Neural progenitor cell (in vitro differentiated cells): Measurements from ENCODE around the gene IGSF9.

Source experiments
- EZH2 ChIP-seq: fragments of 200-600 bp; sonication (generic); IDR thresholded peaks from 2 replicates; pipeline ENCODE4 v1.6.1; 2017; ENCODE audit warnings: antibody characterized with exemption, mild to moderate bottlenecking, moderate library complexity
- EZH2phosphoT487 ChIP-seq: fragments of 200-600 bp; sonication (generic); IDR thresholded peaks from 2 replicates; pipeline ENCODE4 v1.6.1; 2017; ENCODE audit warnings: antibody characterized with exemption
- TF ChIP-seq, protein P1 (sequence below): fragments of 200-600 bp; sonication (generic); IDR thresholded peaks from 2 replicates; pipeline ENCODE4 v1.5.1; 2017; ENCODE audit warnings: antibody characterized with exemption, mild to moderate bottlenecking

DNA sequence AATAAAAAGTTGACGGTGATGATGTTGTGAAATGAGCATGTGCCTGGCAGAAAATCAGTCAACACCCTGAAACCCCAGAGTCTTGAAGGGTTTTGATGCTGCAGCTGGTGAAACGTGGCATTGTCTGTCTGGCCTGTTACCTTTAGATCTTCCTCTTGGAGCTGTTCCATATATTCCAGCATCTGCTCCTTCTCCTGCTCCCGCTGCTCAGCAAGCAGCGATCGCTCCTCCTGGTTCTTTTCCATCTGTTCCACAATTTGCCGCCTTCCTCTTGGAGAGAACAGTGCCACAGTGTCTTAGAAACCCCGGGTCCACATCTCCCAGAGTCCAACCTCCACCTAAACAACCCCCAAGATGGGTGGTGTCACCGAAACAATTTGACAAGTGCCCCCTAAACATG, 61.1 kb downstream of the IGSF9 start:
- TF ChIP-seq, protein P1, sequence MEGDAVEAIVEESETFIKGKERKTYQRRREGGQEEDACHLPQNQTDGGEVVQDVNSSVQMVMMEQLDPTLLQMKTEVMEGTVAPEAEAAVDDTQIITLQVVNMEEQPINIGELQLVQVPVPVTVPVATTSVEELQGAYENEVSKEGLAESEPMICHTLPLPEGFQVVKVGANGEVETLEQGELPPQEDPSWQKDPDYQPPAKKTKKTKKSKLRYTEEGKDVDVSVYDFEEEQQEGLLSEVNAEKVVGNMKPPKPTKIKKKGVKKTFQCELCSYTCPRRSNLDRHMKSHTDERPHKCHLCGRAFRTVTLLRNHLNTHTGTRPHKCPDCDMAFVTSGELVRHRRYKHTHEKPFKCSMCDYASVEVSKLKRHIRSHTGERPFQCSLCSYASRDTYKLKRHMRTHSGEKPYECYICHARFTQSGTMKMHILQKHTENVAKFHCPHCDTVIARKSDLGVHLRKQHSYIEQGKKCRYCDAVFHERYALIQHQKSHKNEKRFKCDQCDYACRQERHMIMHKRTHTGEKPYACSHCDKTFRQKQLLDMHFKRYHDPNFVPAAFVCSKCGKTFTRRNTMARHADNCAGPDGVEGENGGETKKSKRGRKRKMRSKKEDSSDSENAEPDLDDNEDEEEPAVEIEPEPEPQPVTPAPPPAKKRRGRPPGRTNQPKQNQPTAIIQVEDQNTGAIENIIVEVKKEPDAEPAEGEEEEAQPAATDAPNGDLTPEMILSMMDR: no peak
- TF ChIP-seq EZH2: no peak
- TF ChIP-seq EZH2phosphoT487: no peak
